Activated CD4-positive, alpha-beta T cell treated with anti-CD3 and anti-CD28 coated beads for 36 hours (primary cell): ENCODE measurements around the gene IL20RA. TPM values are rescaled to one million over a fixed set of nuclear protein-coding genes. Genes with fewer than 3 reads are reported as not detected.
A peak's percentile ranks its signal among the peaks of the same experiment; 100 is the strongest.
"Not testable (repeated sequence)": the region's sequence is repeated elsewhere in the genome, so short reads cannot be mapped to it uniquely, and the experiment has no call there.

Experiments
- ATAC-seq: fragments of 200-7000 bp; cut with Tn5 transposase; one replicate; pipeline ENCODE4 v1.10.0; 2021; ENCODE audit warnings: mild to moderate bottlenecking, moderate library complexity
- CTCF ChIA-PET: fragments of 350-600 bp; sonication (Branson Sonifier 250); formaldehyde crosslinking; loops from one replicate; lab custom pipeline; 2021; ENCODE audit warnings: antibody characterized with exemption; lab: Charles Lee
- POLR2A ChIA-PET: fragments of 350-600 bp; sonication (Branson Sonifier 250); formaldehyde crosslinking; loops from one replicate; lab custom pipeline; 2021; ENCODE audit warnings: antibody characterized with exemption, inconsistent platforms; lab: Charles Lee
- DNase-seq: peaks from one replicate; pipeline ENCODE4 v3.0.0-alpha.2; 2020
- H3K27ac Mint-ChIP-seq: one replicate; pipeline ENCODE4 v1.8.0; 2021; ENCODE audit warnings: mixed read lengths
- H3K27me3 Mint-ChIP-seq: one replicate; pipeline ENCODE4 v1.8.0; 2021; ENCODE audit warnings: mixed read lengths
- H3K36me3 Mint-ChIP-seq: one replicate; pipeline ENCODE4 v1.8.0; 2021; ENCODE audit warnings: low read depth, mixed read lengths
- H3K4me1 Mint-ChIP-seq: one replicate; pipeline ENCODE4 v1.8.0; 2021; ENCODE audit warnings: mixed read lengths
- H3K4me3 Mint-ChIP-seq: one replicate; pipeline ENCODE4 v1.8.0; 2021; ENCODE audit warnings: mild to moderate bottlenecking, moderate library complexity, mixed read lengths
- H3K9me3 Mint-ChIP-seq: one replicate; pipeline ENCODE4 v1.8.0; 2021; ENCODE audit warnings: low read depth, mixed read lengths
- intact Hi-C, 2 experiments: fragments of 100-400 bp; cut with DNase I in 1 of 2; cut with micrococcal nuclease in 1 of 2; formaldehyde crosslinking; loops; one replicate each; pipeline versions ENCODE4 v1.14.2 to v1.15.1; 2022 to 2024; cut with DNase I, micrococcal nuclease
- total RNA-seq, 2 experiments: library from RNA; stranded (reverse); gene quantifications; one replicate each; pipeline ENCODE4 v1.2.3, GENCODE V29; 2021

IL20RA gene
- total RNA-seq, 2 experiments from 2014 or later, result not detected

DNA sequence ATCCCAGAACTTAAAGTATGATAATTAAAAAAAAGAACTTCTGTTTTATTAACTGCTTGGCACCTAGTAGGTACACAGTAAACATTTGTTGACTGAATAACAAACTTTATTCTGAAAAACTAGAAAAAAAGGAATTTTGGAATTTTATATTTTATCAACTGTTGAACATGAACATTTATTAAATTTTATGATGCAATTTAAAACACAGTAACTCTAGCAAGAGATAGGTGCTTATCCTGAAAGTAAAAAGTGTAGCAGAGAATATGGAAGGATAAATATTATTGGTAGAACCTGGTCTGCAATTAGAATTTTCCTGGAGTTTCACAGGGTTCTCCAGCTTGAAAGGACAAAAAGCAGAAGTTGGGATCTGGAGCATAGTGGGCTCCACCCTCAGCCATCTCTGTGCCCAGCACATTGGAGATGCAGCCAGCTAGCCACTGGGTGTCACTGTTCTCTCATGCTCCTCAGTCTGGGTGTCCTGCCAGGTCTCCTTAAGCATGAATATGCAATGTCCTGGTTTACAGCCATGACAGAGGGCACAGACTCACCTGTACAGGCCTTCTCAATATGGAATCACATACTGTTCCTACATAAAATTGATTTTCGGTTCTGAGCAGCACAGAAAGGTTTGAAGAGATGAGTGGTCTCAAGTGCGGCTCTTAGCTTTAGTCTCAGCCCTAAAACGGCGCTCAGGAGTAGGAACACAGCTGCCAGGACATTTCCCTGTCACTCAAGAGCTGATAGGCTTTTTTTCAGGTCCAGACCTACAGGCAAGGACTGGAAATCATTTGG, 31.7 kb upstream of the IL20RA start:
- no peak overlapping the region for H3K4me3 Mint-ChIP-seq
- H3K36me3 Mint-ChIP-seq, result no peaks in the 10 kb centered on the region
- peak; percentile 78 for DNase-seq
- intact Hi-C loops, result loop anchor here (1.0 to 5.0 kb wide), 5 partner anchors 236 to 565 kb away; no protein-coding TSS in a partner anchor
- ChIA-PET CTCF (interaction anchor here (0.6 to 2.1 kb wide), 15 partner anchors 9 to 869 kb away, joined by 3 to 7 read pairs (median 3); no protein-coding TSS in a partner anchor), POLR2A (no interaction called here)
- ATAC-seq, result peak; percentile 92
- no peaks in the 10 kb centered on the region for H3K9me3 Mint-ChIP-seq
- peaks cover 27% of the 10 kb centered on the region for H3K27me3 Mint-ChIP-seq
- H3K27ac Mint-ChIP-seq, result no peak overlapping the region
- no peaks in the 10 kb centered on the region for H3K4me1 Mint-ChIP-seq

- H3K27me3 Mint-ChIP-seq, result peaks cover 32% of the 10 kb centered on the region
- DNase-seq, H3K9me3 Mint-ChIP-seq, H3K4me3 Mint-ChIP-seq, H3K4me1 Mint-ChIP-seq, H3K27ac Mint-ChIP-seq, ATAC-seq, POLR2A ChIA-PET, H3K36me3 Mint-ChIP-seq: not testable (repeated sequence)
- CTCF ChIA-PET, result interaction anchor here (0.7 to 2.1 kb wide), 5 partner anchors 8 to 514 kb away, joined by 3 to 7 read pairs (median 5); no protein-coding TSS in a partner anchor
- intact Hi-C loops, result loop anchor here (1.0 to 5.0 kb wide), 5 partner anchors 237 to 566 kb away; no protein-coding TSS in a partner anchor
These were observed 31.0 kb upstream of the IL20RA start for GRCh38 chr6:137075790-137076189.

DNA sequence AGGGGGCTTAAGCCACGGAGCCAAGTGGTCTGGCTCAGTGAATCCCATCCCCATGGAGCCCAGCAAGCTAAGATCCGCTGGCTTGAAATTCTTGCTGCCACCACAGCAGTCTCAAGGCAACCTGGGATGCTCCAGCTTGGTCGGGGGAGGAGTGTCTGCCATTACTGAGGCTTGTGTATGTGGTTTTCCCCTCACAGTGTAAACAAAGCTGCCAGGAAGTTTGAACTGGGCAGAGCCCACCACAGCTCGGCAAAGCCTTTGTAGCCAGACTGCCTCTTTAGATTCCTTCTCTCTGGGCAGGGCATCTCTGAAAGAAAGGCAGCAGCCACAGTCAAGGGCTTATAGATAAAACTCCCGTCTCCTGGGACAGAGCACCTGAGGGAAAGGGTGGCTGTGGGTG, 25.5 kb upstream of the IL20RA start:
- Mint-ChIP-seq H3K4me3 (no peak overlapping the region), H3K4me1 (no peaks in the 10 kb centered on the region), H3K27me3 (peaks cover 50% of the 10 kb centered on the region), H3K9me3 (no peaks in the 10 kb centered on the region), H3K36me3 (no peaks in the 10 kb centered on the region), H3K27ac (no peak overlapping the region)
- ATAC-seq (no peak), DNase-seq (no peak)
- intact Hi-C loops, result no loop called here
- POLR2A ChIA-PET, result interaction anchor here (0.6 kb wide), 1 partner anchor 567 kb away, joined by 3 read pairs; no protein-coding TSS in a partner anchor
- CTCF ChIA-PET, result no interaction called here

DNA sequence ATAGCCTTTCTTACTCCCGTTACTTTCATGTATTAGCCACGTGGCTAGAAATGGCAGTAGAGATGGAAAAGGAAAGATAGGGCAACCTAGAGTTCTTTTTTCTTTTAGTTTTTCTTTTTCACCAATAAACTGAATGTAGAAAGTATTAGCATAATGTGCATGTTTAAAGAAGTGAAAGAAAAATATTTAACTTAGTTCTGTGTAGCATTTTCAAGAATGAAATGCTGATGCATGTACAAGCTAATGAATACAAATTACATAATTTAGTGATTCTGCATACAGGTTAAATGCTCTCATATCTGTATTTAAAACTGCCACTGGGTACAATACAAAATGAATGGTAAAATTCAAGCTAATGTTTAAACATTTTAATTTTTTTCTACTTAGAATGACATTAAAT, 22.6 kb upstream of the IL20RA start:
- Mint-ChIP-seq H3K27me3 (peaks cover 41% of the 10 kb centered on the region), H3K27ac (no peak overlapping the region), H3K4me1 (no peaks in the 10 kb centered on the region), H3K4me3 (no peak overlapping the region), H3K9me3 (no peaks in the 10 kb centered on the region), H3K36me3 (no peaks in the 10 kb centered on the region)
- DNase-seq, result no peak
- intact Hi-C loops, result no loop called here
- ChIA-PET CTCF (interaction anchor here (0.7 to 1.2 kb wide), 3 partner anchors 10 to 24 kb away, joined by 3 to 7 read pairs (median 3); no protein-coding TSS in a partner anchor), POLR2A (no interaction called here)
- no peak for ATAC-seq

DNA sequence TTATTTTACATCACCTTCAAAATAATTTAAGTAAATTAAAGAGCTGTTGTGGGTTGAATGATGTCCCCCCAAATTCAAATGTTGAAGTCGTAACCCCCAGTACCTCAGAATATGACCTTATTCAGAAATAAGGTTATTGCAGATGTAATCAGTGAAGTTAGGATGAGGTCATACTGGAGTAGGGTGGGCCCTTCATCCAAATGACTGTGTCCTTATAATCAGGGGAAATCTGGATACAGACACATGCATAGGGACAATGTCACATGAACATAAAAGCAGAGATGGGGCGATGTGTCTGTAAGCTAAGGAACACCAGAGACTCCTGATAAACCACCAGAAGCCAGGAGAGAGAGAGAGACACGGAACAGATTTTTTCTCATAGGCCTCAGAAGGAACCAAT, 13.3 kb upstream of the IL20RA start:
- intact Hi-C loops, result no loop called here
- Mint-ChIP-seq H3K4me1 (no peaks in the 10 kb centered on the region), H3K9me3 (no peaks in the 10 kb centered on the region), H3K36me3 (no peaks in the 10 kb centered on the region), H3K27me3 (peaks cover 7% of the 10 kb centered on the region), H3K4me3 (no peak overlapping the region), H3K27ac (no peak overlapping the region)
- ATAC-seq (no peak), DNase-seq (no peak)
- ChIA-PET POLR2A (no interaction called here), CTCF (interaction anchor here (0.8 kb wide), 1 partner anchor 411 kb away, joined by 4 read pairs; no protein-coding TSS in a partner anchor)

DNA sequence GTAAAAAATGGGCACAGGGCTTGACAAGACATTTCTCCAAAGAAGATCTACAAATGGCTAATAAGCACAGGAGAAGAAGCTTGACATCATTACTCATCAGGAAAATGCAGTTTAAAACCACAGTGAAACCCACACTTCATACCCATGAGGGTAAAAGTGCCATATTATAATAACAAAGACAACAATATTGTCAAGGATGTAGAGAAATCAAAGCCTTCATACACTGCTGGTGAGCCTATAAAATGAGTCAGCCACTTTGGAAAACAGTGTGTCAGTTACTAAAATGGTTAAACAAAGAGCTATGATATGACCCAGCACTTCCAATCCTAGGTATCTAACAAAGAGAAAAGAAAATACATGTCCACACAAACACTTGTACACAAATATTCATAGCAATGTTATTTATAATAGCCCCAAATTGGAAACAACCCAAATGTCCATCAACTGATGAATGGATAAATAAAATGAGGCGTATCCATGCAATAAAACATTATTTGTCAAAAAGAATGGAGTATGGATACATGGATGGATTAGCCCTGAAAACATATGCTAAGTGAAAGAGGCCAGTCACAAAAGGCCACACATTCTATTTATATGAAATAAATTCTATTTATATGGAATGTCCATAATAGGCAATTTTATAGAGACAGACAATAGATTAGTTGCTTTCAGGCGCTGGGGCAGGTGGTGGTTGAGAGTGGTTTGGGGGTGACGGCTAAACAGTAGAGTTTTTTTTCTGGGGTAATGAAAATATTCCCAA, 11.5 kb upstream of the IL20RA start:
- ChIA-PET POLR2A (no interaction called here), CTCF (no interaction called here)
- no peak for ATAC-seq
- intact Hi-C loops, result no loop called here
- Mint-ChIP-seq H3K27ac (no peak overlapping the region), H3K4me1 (no peaks in the 10 kb centered on the region), H3K4me3 (no peak overlapping the region), H3K27me3 (peaks cover 16% of the 10 kb centered on the region), H3K9me3 (no peaks in the 10 kb centered on the region), H3K36me3 (no peaks in the 10 kb centered on the region)
- no peak for DNase-seq

DNA sequence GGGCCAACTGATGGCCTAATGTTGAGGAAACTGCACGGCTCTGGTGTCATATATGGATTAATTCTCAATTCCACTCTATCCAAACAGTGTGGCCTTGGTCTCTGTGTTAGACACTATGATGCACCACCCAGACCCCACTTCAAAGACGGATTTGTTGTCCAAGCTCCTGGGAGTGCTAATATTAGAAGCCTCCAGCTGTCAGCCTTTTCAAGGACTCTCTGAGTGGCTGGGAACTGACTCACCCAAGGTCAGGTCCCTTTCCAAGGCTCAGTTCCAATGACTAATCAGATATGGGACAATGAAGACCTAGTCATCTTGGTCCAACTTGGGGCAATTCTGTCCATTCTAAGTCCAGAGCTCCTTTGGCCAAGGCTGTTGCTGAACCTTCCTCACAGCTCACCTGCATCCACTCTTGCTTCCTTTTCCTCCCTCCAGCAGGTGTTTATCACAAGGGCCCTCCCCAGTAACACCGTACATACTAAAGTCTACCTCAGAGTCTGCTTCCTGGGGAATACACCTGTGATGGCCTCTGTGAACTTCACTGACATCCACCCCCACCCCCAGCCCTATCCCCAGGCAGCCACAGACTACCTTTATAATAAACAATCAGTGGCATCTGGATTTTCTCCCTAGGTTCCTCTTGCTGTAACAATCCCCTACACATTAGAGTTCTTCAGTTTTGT, 7.2 kb upstream of the IL20RA start:
- intact Hi-C loops, result no loop called here
- ChIA-PET CTCF (no interaction called here), POLR2A (no interaction called here)
- no peak overlapping the region for H3K4me3 Mint-ChIP-seq
- no peaks in the 10 kb centered on the region for H3K4me1 Mint-ChIP-seq
- no peaks in the 10 kb centered on the region for H3K36me3 Mint-ChIP-seq
- H3K9me3 Mint-ChIP-seq, result no peaks in the 10 kb centered on the region
- ATAC-seq, result no peak
- H3K27me3 Mint-ChIP-seq, result peaks cover 38% of the 10 kb centered on the region
- no peak for DNase-seq
- no peak overlapping the region for H3K27ac Mint-ChIP-seq

DNA sequence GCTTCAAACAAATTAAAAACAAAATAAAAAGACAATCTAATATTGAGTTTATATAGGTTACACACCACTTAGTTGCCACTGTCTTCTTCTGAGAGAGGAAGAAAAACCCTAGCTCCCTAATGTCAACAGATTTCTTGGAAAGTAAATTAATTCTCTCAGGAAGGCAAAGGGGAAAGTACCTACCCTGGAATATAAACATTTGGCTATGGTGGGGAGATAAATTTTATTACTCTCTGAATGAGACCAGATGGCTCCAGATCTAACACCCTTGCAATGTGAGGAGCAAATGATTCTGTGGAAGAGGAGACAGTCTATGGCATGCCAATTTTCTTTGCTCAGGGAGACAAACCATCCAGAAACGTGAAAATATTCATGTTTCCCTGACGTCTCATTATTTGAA, 4.3 kb upstream of the IL20RA start:
- ATAC-seq (no peak), DNase-seq (no peak)
- CTCF ChIA-PET, result no interaction called here
- Mint-ChIP-seq H3K27ac (no peak overlapping the region), H3K4me3 (no peak overlapping the region), H3K27me3 (peaks cover 43% of the 10 kb centered on the region), H3K36me3 (no peaks in the 10 kb centered on the region), H3K4me1 (peaks cover 3% of the 10 kb centered on the region), H3K9me3 (no peaks in the 10 kb centered on the region)
- intact Hi-C loops, result no loop called here
- POLR2A ChIA-PET, result no interaction called here

GRCh38 chr6:137046871-137047412, 2.2 kb upstream of the IL20RA start:
- POLR2A ChIA-PET, result no interaction called here
- CTCF ChIA-PET, result interaction anchor here (0.7 kb wide), 1 partner anchor 58 kb away, joined by 3 read pairs; no protein-coding TSS in a partner anchor
- peaks cover 3% of the 10 kb centered on the region for H3K4me1 Mint-ChIP-seq
- no peak for DNase-seq
- intact Hi-C loops, result no loop called here
- no peak overlapping the region for H3K4me3 Mint-ChIP-seq
- H3K27ac Mint-ChIP-seq, result no peak overlapping the region
- H3K36me3 Mint-ChIP-seq, result no peaks in the 10 kb centered on the region
- no peaks in the 10 kb centered on the region for H3K9me3 Mint-ChIP-seq
- no peak for ATAC-seq
- peaks cover 56% of the 10 kb centered on the region for H3K27me3 Mint-ChIP-seq

- no peaks in the 10 kb centered on the region for H3K36me3 Mint-ChIP-seq
- H3K4me3 Mint-ChIP-seq, result peak overlapping the region; percentile 60
- CTCF ChIA-PET, result interaction anchor here (0.6 kb wide), 1 partner anchor 25 kb away, joined by 3 read pairs; no protein-coding TSS in a partner anchor
- POLR2A ChIA-PET, result no interaction called here
- H3K27ac Mint-ChIP-seq, result no peak overlapping the region
- intact Hi-C loops, result no loop called here
- DNase-seq (no peak), ATAC-seq (no peak)
- peaks cover 56% of the 10 kb centered on the region for H3K27me3 Mint-ChIP-seq
- H3K4me1 Mint-ChIP-seq, result peaks cover 3% of the 10 kb centered on the region
- H3K9me3 Mint-ChIP-seq, result no peaks in the 10 kb centered on the region
These were observed 541 bp upstream of the IL20RA start for GRCh38 chr6:137045222-137045789.
